ENCODE results near the gene LRRC4C. TPM values are rescaled to one million over a fixed set of nuclear protein-coding genes. Genes with fewer than 3 reads are reported as not detected.

Gene LRRC4C
- total RNA-seq, 1 donor from 2014 or later = 14.0 TPM

DNA sequence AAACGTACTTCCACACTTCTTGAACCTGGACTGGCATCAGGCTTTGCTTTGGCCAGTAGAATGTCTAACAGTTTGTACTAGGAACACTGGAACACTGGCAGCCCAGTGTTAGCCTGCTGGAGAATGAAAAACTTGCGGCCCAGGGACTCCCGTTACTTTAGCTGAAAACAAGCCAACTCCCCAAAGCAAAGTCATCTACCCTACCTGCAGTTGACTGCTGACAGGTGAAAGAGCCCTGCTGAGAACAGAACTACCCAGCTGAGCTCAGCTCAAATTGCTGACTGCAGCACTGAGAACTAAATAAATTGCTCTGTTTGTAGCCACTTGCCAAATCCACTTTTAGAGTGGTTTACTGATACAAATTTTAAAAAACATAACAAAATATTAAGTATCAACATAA is 342.5 kb downstream of the LRRC4C start:
- H3K9me3 Mint-ChIP-seq = no peaks in the 10 kb centered on the region
- peaks cover 7% of the 10 kb centered on the region for H3K4me1 Mint-ChIP-seq (ENCODE audit: unreplicated experiment)
- peaks cover 6% of the 10 kb centered on the region for H3K27me3 Mint-ChIP-seq
- DNase-seq (ENCODE audit: extremely low spot score, unreplicated experiment) = no peak
- H3K4me3 Mint-ChIP-seq = no peak overlapping the region
- H3K36me3 Mint-ChIP-seq = no peaks in the 10 kb centered on the region
- TF ChIP-seq, protein P1, sequence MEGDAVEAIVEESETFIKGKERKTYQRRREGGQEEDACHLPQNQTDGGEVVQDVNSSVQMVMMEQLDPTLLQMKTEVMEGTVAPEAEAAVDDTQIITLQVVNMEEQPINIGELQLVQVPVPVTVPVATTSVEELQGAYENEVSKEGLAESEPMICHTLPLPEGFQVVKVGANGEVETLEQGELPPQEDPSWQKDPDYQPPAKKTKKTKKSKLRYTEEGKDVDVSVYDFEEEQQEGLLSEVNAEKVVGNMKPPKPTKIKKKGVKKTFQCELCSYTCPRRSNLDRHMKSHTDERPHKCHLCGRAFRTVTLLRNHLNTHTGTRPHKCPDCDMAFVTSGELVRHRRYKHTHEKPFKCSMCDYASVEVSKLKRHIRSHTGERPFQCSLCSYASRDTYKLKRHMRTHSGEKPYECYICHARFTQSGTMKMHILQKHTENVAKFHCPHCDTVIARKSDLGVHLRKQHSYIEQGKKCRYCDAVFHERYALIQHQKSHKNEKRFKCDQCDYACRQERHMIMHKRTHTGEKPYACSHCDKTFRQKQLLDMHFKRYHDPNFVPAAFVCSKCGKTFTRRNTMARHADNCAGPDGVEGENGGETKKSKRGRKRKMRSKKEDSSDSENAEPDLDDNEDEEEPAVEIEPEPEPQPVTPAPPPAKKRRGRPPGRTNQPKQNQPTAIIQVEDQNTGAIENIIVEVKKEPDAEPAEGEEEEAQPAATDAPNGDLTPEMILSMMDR (conservative IDR thresholded peaks at IDR 0.05) = no peak
- no peak overlapping the region for H3K27ac Mint-ChIP-seq

DNA sequence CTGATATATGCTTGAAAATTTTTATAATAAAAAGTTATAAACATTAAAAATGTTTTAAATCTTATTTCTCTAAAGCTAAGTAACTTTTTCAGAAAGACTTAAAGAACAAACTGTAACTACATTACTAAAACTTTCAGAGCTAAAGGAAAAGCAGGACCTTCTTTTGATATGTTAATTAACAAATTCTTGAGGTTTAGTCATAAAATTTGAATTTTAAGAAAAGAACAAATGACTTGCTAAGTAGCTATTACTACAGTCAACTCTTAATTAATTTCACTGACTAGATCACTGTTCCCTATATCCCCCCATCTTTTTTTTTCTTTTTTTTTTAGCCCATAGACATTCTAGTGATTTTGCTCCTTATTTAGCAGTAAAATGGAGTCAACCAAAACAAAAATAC is 344.4 kb downstream of the LRRC4C start:
- Mint-ChIP-seq H3K9me3 (no peaks in the 10 kb centered on the region), H3K4me1 (ENCODE audit: unreplicated experiment) (peaks cover 7% of the 10 kb centered on the region), H3K4me3 (no peak overlapping the region), H3K27ac (no peak overlapping the region), H3K36me3 (no peaks in the 10 kb centered on the region), H3K27me3 (peaks cover 6% of the 10 kb centered on the region)
- DNase-seq (ENCODE audit: extremely low spot score, unreplicated experiment) = no peak
- TF ChIP-seq, protein P1 (conservative IDR thresholded peaks at IDR 0.05) = no peak

DNA sequence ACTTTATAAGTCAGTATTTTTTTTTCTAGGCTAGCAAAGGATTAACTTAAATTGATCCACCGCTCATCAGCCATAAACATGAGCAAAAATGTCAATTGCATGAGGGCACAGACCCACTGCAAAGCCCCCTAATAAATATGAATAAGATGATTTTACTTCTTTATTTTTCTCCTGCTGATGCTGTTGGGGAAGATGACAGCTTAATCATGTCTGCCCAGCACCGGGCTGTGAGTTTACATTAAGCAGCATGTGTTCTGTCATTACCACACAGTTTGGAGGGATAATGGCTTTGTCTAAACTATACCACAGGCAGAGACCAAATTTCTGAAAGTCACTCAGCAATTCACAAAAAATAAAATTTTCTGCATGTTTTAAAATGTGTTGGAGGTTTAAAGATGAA is 346.3 kb downstream of the LRRC4C start:
- no peaks in the 10 kb centered on the region for H3K9me3 Mint-ChIP-seq
- H3K27me3 Mint-ChIP-seq = peaks cover 6% of the 10 kb centered on the region
- H3K27ac Mint-ChIP-seq = no peak overlapping the region
- peaks cover 3% of the 10 kb centered on the region for H3K4me1 Mint-ChIP-seq (ENCODE audit: unreplicated experiment)
- TF ChIP-seq, protein P1 (conservative IDR thresholded peaks at IDR 0.05) = no peak
- no peak for DNase-seq (ENCODE audit: extremely low spot score, unreplicated experiment)
- no peaks in the 10 kb centered on the region for H3K36me3 Mint-ChIP-seq
- H3K4me3 Mint-ChIP-seq = no peak overlapping the region

DNA sequence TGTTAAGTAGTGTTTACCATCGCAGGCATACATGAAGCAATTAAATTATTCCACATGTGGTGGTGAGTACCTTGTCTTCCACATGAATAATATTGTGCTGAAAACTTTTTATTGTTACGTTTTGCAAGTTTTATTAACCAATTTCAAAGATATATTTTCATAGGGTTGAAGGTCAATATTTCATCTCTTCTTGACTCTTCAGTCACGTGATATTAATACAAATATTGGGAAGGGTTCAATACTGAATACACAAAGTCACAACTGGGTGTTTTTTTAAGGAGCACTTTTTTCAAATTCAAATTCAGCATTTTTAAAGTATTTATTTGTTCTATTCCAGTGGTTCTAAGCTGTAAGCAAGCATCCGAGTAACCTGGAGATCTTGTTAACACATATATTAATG is 348.9 kb downstream of the LRRC4C start:
- Mint-ChIP-seq H3K27ac (no peak overlapping the region), H3K4me1 (ENCODE audit: unreplicated experiment) (no peaks in the 10 kb centered on the region), H3K9me3 (no peaks in the 10 kb centered on the region), H3K4me3 (no peak overlapping the region), H3K36me3 (no peaks in the 10 kb centered on the region), H3K27me3 (peaks cover 6% of the 10 kb centered on the region)
- TF ChIP-seq, protein P1 (conservative IDR thresholded peaks at IDR 0.05) = no peak
- no peak for DNase-seq (ENCODE audit: extremely low spot score, unreplicated experiment)

DNA sequence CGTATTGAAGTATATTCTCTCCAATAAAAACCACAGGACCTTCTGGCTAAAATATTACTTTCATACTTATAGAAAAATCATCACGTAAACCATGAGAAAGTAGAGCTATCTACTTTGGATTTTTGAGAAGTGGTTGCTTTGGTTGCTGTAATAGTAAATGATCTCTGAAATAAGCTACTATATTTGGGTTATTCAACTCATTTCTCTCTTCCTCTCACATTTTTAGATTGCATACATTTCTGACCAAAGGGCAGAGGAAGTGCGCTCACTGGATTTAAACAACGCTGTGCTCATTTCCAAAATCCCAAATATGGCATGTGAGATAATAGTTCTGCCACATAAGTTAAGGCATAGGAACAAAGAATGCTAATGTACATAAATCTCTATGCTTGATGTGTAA is 357.0 kb downstream of the LRRC4C start:
- Mint-ChIP-seq H3K9me3 (no peaks in the 10 kb centered on the region), H3K36me3 (no peaks in the 10 kb centered on the region), H3K4me1 (ENCODE audit: unreplicated experiment) (no peaks in the 10 kb centered on the region), H3K27me3 (no peaks in the 10 kb centered on the region), H3K4me3 (no peak overlapping the region), H3K27ac (no peak overlapping the region)
- no peak for DNase-seq (ENCODE audit: extremely low spot score, unreplicated experiment)
- TF ChIP-seq, protein P1 (conservative IDR thresholded peaks at IDR 0.05) = no peak

DNA sequence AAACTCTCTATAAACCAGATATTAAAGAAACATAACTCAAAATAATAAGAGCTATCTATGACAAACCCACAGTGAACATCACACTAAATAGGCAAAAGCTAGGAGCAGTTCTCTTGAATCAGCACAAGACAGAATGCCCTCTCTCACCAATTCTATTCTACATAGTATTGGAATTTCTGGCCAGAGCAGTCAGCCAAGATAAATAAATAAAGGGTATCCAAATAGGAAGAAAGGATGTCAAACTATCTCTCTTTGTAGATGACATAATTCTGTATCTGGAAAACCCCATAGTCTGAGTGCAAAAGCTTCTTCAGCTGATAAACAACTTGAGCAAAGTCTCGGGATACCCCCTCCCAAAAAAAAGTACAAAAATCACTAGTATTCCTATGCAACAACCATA is 359.8 kb downstream of the LRRC4C start:
- no peak for DNase-seq (ENCODE audit: extremely low spot score, unreplicated experiment)
- Mint-ChIP-seq H3K36me3 (no peaks in the 10 kb centered on the region), H3K27ac (no peak overlapping the region), H3K9me3 (no peaks in the 10 kb centered on the region), H3K4me1 (ENCODE audit: unreplicated experiment) (no peaks in the 10 kb centered on the region), H3K4me3 (no peak overlapping the region), H3K27me3 (no peaks in the 10 kb centered on the region)
- TF ChIP-seq, protein P1 (conservative IDR thresholded peaks at IDR 0.05) = no peak
